GM12874 (cell line): ENCODE measurements around the gene FSD1.

Source experiments
- CTCF ChIP-seq: IDR thresholded peaks from 2 replicates; pipeline ENCODE4 v1.5.1; 2011; ENCODE audit warnings: low read depth, mild to moderate bottlenecking, control low read depth, low read length, moderate library complexity; ENCODE audit not compliant: insufficient read depth

Gene FSD1

GRCh38 chr19:4267101-4267900, 37.1 kb upstream of the FSD1 start:
- peak; percentile 77 for TF ChIP-seq CTCF

- no peak for TF ChIP-seq CTCF
Measured at GRCh38 chr19:4267901-4268815, 36.2 kb upstream of the FSD1 start.

- no peak for TF ChIP-seq CTCF
Measured at GRCh38 chr19:4268816-4269430, 35.5 kb upstream of the FSD1 start.

GRCh38 chr19:4272894-4273293, 31.5 kb upstream of the FSD1 start:
- TF ChIP-seq CTCF: no peak

- TF ChIP-seq CTCF: no peak
Measured at GRCh38 chr19:4277191-4277696, 27.2 kb upstream of the FSD1 start.

GRCh38 chr19:4278010-4278409, 26.4 kb upstream of the FSD1 start:
- TF ChIP-seq CTCF: no peak
